ENCODE results near the gene VPS4A.
"Not testable (repeated sequence)": the region's sequence is repeated elsewhere in the genome, so short reads cannot be mapped to it uniquely, and the experiment has no call there.

The VPS4A gene

GRCh38 chr16:69310653-69311532 is at the start of gene VPS4A:
Gene VPS4A (plus strand): TSS chr16:69311350. CDS start chr16:69311512, 162 bp downstream.
- no peak for TF ChIP-seq ZNF274 (IDR thresholded peaks at IDR 0.05; ENCODE audit: low read depth, low read length)
- peak within 1 kb of the TSS; percentile 92 for H3K4me3 ChIP-seq (ENCODE audit: low read length)

- no peak overlapping the region for H3K4me3 ChIP-seq (ENCODE audit: low read length)
- TF ChIP-seq ZNF274 (IDR thresholded peaks at IDR 0.05; ENCODE audit: low read depth, low read length), result no peak
Measured at GRCh38 chr16:69266334-69267063, 44.7 kb upstream of the VPS4A start.

- H3K4me3 ChIP-seq (ENCODE audit: low read length), result no peak overlapping the region
- no peak for TF ChIP-seq ZNF274 (IDR thresholded peaks at IDR 0.05; ENCODE audit: low read depth, low read length)
Measured at GRCh38 chr16:69267633-69268032, 43.5 kb upstream of the VPS4A start.

GRCh38 chr16:69270395-69270794 is 40.8 kb upstream of the VPS4A start:
- TF ChIP-seq ZNF274 (IDR thresholded peaks at IDR 0.05; ENCODE audit: low read depth, low read length), result no peak
- no peak overlapping the region for H3K4me3 ChIP-seq (ENCODE audit: low read length)

GRCh38 chr16:69270831-69271230 is 40.3 kb upstream of the VPS4A start:
- no peak overlapping the region for H3K4me3 ChIP-seq (ENCODE audit: low read length)
- no peak for TF ChIP-seq ZNF274 (IDR thresholded peaks at IDR 0.05; ENCODE audit: low read depth, low read length)

- no peak overlapping the region for H3K4me3 ChIP-seq (ENCODE audit: low read length)
- no peak for TF ChIP-seq ZNF274 (IDR thresholded peaks at IDR 0.05; ENCODE audit: low read depth, low read length)
Measured at GRCh38 chr16:69273009-69273408, 38.1 kb upstream of the VPS4A start.

- TF ChIP-seq ZNF274 (IDR thresholded peaks at IDR 0.05; ENCODE audit: low read depth, low read length), result no peak
- H3K4me3 ChIP-seq (ENCODE audit: low read length), result no peak overlapping the region
Measured at GRCh38 chr16:69274699-69275235, 36.4 kb upstream of the VPS4A start.

- no peak for TF ChIP-seq ZNF274 (IDR thresholded peaks at IDR 0.05; ENCODE audit: low read depth, low read length)
- no peak overlapping the region for H3K4me3 ChIP-seq (ENCODE audit: low read length)
Measured at GRCh38 chr16:69276148-69277115, 34.7 kb upstream of the VPS4A start.

- no peak overlapping the region for H3K4me3 ChIP-seq (ENCODE audit: low read length)
- TF ChIP-seq ZNF274 (IDR thresholded peaks at IDR 0.05; ENCODE audit: low read depth, low read length), result no peak
Measured at GRCh38 chr16:69277413-69277812, 33.7 kb upstream of the VPS4A start.

GRCh38 chr16:69283851-69284250 is 27.3 kb upstream of the VPS4A start:
- no peak for TF ChIP-seq ZNF274 (IDR thresholded peaks at IDR 0.05; ENCODE audit: low read depth, low read length)
- H3K4me3 ChIP-seq (ENCODE audit: low read length), result no peak overlapping the region

- TF ChIP-seq ZNF274 (IDR thresholded peaks at IDR 0.05; ENCODE audit: low read depth, low read length), result no peak
- H3K4me3 ChIP-seq (ENCODE audit: low read length), result no peak overlapping the region
Measured at GRCh38 chr16:69285240-69285639, 25.9 kb upstream of the VPS4A start.

- H3K4me3 ChIP-seq (ENCODE audit: low read length), result no peak overlapping the region
- no peak for TF ChIP-seq ZNF274 (IDR thresholded peaks at IDR 0.05; ENCODE audit: low read depth, low read length)
Measured at GRCh38 chr16:69286941-69287713, 24.0 kb upstream of the VPS4A start.

GRCh38 chr16:69291657-69292056 is 19.5 kb upstream of the VPS4A start:
- H3K4me3 ChIP-seq (ENCODE audit: low read length), result not testable (repeated sequence)
